Skeletal muscle cell (primary cell): ENCODE results near the gene CPXM1.

Source experiments
- DNase-seq: peaks from one replicate; pipeline ENCODE4 v3.0.0-alpha.2; 2010; ENCODE audit warnings: low read depth
- H3K4me3 ChIP-seq: 2 replicates; pipeline ENCODE4 v1.5.1; 2011; ENCODE audit warnings: low read depth, mild to moderate bottlenecking, control low read depth, low read length, moderate library complexity

CPXM1 gene

DNA sequence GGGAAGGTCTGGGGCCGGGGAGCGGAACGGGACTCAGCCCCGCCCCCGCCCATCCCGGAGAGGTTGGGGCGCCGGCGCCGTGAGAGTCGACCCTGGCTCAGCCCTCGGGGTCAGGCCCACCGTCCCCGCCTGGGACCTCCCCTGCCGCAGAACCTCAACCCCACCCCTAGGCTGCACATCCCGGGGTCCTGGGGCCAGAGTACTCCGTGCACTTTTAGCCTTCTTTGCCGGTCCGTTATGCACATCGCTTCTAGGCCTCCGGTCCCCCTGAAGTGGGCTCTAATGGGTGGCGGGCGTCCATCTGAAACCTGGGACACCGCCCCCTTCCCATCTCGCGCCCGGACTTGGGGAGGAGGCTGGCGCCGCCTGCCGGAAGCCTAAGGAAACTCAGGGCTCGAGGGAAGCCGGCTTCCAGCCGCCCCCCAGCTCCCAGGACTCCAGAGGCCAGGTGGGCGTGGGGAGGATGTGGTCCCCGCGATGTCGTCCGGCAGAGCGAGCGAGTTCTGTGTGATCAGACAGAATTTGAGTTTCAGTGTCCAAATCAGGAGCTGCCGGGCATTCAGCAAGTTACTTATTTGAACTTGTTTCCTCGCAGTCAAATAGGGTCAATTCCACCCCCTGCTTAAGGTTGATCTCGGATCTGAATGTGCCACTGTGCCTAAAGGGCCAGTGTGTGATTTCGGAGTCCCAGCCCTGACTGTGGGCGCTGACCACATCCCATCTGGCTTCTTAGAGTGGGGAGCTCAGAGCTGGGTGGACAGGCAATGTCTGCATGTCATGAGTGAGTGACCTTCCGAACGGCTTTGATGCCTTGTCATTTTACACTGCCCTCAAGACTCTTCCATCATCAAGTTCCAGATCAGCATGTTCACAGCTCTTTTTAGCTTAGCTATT lies 47.6 kb downstream of the CPXM1 start:
- DNase-seq: no peak
- H3K4me3 ChIP-seq: peak overlapping the region; percentile 46

DNA sequence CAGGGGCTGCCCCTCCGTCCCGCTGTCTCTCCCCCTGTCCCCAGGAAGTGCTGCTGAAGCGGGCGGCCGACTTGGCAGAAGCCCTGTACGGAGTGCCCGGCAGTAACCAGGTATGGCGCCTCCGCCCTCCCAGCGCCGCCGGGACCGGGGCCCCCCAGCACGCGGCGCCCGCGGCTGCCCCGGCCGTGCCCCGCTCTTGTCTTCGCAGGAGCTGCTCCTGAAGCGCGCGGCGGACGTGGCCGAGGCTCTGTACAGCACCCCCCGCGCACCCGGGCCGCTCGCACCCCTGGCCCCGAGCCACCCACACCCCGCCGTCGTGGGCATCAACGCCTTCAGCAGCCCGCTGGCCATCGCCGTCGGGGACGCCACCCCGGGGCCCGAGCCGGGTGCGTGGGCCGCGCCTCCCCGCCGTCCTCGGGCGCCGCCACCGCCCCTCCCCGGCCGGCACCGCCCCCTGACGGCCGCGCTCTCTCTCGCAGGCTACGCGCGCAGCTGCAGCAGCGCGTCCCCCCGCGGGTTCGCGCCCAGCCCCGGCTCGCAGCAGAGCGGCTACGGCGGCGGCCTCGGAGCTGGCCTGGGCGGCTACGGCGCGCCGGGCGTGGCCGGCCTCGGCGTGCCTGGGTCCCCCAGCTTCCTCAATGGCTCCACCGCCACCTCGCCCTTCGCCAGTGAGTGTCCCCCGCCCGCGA lies 48.4 kb downstream of the CPXM1 start:
- H3K4me3 ChIP-seq: peak overlapping the region; percentile 46
- no peak for DNase-seq

DNA sequence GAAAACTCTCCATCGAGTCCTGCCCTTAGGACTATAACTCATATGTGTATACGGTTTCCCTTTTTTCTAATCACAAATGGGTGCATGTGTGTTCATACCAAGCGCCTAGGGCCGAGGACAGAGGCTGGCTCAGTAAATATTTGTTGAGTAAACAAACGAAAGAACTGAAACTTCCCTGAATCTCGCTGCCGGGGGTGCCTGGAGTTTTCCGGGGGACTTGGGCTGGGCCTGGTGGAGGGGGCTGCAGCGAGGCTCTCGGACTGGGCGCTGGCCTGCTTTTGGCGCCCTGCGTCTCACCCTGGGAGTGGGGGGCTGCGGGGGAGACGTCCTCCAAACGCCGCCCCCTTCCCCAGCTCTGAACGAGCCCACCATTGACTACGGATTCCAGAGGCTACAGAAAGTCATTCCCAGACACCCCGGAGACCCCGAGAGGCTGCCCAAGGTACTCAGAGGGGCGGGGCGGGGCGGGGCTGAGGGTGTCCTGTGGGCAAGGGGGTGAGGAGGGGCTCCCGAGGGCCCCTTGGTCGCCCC lies 49.0 kb downstream of the CPXM1 start:
- DNase-seq: no peak
- H3K4me3 ChIP-seq: peak overlapping the region; percentile 25

DNA sequence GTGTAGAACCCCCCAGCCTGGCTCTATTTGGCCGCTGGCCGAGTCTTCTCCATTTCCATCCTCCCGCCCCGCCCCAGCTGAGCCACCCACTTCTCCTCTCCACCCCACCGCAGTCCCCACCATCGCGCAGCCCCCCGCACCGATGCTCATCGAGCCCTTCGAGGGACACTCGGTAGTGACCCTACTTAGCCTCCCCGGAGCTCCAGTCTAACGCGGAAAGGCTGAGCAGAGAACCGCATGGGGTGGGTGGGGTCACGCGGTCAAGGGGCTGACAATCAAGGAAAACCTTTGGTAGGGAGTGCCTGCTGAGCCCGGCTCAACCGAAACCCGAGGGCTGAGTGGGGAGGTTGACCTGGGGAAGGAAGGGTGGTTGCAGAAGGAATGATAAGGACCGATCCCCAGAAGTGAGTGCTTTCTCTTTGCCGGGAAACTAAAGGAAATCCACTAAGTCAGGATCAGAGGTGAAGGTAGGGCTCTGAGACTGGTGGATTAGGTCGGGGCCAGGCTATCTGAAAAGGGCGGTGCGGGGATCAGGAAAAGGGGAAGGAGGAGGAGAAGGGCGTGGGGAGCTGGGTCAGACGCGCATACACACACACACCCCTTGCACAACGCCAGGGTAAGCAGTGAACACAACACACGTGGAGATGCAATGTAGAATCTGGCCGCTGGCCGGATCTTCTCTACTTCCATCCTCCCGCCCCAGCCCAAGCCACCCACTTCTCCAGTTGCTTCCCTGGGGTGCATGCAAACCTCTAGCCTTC lies 49.8 kb downstream of the CPXM1 start:
- DNase-seq: no peak
- H3K4me3 ChIP-seq: no peak overlapping the region

DNA sequence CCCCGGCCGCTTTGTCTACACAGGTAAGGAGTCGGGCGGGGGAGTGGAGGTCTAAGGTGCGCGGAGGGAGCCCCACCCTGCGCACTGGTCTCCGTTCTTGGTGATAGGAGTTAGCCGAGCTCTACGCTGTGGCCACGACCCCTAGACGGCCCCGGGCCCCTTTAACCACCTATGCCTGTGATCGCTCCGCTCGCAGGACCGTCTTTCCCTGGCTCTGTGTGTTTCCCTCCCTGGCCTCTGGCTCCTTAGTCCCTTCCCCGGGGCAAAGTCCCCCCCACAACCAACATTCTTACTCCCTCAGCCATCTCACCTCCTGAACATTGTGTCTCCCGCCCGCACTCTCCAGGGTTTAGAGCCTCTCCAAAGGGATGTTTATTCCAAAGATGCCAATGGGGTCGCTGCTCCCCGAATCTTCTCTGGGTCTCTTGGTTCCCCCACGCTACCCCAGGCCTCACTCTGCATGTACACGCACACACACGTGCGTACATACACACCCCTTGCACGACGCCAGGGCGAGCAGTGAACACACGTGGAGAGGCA lies 50.4 kb downstream of the CPXM1 start:
- DNase-seq: no peak

DNA sequence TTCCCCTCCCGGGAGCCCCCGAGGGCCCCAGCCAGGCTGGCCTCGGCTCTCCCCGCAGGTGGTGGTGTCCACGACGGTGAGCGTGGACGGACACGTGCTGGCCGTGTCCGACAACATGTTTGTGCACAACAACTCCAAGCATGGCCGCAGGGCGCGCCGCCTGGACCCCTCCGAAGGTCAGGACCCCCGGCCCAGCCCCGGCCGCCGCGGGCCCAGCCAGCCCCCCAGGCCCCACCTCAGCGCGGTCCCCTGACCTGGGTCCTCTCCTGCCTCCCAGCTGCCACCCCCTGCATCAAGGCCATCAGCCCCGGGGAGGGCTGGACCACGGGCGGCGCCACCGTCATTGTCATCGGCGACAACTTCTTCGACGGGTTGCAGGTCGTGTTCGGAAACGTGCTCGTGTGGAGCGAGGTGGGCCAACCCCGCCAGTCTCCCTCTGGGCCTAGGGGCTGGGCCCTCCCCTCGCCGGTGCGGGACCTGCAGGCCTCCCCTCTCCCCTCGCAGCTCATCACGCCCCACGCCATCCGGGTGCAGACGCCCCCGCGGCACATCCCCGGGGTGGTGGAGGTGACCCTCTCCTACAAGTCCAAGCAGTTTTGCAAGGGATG lies 51.0 kb downstream of the CPXM1 start:
- no peak overlapping the region for H3K4me3 ChIP-seq
- no peak for DNase-seq

More for the DNA sequence above, 50.4 kb downstream of the CPXM1 start:
- H3K4me3 ChIP-seq: no peak overlapping the region

DNA sequence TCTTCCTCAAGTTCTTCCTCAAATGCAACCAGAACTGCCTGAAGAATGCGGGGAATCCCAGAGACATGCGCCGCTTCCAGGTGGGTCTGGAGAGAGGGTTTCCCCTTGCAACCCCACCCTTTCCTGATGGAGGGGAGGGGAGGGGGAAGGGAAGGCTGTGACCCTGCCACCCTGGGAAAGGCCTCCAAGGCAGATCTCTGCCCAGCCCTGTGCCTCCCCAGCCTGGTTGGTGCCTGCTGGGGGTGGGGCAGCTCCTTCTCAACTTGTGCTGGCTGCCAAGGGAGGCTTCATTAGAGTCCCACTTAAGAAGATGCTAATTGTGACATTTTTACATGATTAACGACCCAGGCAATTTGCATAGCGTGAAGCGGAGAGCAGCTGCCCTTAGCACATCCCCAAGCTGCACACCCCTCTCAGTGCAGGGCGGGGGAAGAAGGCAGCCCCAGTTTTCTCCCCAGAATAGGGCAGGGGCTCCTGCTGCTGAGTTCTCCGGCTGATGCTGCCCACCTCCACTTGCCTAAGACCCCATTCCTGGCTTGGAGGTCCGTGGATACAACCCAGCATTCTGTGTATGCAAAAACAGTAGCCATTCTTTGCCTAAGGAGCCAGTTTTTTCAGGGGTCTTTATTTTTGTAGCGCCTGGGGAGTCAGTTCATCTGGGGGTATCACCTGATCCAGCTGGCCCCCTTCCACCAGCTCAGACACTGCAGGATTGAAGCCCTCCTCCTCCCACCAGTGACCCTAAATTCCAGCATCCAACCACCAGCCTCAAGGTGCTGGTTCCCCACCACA lies 51.7 kb downstream of the CPXM1 start:
- no peak for DNase-seq
- H3K4me3 ChIP-seq: no peak overlapping the region

DNA sequence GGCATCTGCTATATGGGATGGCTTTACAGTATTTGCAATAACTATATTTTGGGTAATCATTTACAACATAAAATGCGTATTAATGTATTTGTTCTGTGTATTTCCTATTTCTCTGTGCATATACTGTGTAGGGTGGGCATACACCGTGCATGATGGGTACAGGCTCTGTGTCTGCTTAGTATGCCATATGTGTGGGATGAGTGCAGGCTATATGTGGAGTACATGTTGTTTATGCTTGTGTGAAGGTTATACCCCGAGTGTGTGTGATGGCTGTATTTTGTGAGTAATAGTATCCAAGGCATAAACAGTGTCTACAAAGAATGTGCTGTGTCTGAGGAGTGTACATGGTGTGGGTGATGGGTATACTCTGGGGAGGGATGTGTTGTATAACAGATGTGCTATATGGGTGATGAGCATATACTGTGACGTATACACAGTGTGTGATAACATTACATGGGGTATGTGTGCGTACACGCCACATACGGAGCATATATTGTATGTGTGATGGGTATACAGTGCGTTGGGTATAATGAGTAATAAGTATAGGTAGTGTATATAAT lies 52.7 kb downstream of the CPXM1 start:
- H3K4me3 ChIP-seq: no peak overlapping the region
- DNase-seq: no peak

DNA sequence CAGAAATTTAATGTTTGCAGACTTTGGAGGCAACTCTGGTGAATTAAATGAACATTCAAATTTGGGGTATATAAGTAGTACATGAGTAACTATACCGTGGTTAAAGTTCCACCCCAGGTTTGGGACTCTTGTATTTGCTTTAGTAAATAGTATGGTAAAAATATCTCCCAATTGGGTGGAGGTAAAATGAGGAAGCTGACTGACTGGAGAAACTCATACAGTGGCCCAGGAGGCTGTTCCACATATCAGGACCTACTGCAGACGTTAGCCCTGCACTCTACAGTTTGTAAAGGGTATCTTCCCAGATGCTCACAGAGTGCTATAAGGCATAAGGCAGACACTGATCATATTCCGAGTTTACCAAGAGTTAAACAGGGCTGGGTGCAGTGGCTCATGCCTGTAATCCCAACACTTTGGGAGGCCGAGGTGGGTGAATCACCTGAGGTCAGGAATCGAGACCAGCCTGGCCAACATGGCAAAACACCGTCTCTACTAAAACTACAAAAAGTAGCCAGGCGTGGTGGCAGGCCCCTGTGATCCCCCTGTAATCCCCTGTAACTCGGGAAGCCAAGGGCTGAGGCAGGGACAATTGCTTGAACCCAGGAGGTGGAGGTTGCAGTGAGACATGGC lies 53.7 kb downstream of the CPXM1 start:
- DNase-seq: no peak
- no peak overlapping the region for H3K4me3 ChIP-seq

DNA sequence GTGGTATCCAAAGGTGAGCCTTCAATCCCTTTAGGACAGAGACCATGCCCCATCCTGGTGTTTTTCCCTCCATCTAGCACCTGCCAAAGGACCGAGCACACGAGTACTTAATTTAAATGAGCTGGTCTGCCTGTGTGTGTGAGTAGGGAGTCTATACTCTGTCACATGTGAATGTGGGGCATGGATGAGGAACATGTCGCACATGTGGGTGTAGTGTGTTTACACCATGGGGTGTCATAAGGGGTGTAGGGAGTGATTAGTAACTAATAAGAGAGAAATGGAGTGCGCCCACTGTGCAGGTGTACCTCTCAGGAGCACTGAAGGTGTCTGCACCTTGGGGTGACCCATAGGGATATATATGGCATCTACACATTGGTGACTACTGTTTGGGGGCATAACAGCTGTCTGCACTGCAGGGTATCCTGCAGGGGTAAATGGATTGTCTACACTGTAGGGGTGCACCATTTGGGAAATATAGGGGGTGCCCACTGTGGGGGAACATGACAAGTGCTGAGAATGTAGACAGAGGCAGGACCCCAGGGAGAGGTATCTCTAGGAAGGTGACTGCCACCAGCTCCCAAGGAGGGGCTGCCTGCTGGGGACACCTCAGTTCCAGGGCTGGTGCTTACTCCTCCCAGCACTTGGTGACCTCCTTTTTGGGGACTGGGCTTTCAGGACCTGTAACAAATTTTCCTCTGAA lies 54.3 kb downstream of the CPXM1 start:
- H3K4me3 ChIP-seq: no peak overlapping the region
- no peak for DNase-seq

DNA sequence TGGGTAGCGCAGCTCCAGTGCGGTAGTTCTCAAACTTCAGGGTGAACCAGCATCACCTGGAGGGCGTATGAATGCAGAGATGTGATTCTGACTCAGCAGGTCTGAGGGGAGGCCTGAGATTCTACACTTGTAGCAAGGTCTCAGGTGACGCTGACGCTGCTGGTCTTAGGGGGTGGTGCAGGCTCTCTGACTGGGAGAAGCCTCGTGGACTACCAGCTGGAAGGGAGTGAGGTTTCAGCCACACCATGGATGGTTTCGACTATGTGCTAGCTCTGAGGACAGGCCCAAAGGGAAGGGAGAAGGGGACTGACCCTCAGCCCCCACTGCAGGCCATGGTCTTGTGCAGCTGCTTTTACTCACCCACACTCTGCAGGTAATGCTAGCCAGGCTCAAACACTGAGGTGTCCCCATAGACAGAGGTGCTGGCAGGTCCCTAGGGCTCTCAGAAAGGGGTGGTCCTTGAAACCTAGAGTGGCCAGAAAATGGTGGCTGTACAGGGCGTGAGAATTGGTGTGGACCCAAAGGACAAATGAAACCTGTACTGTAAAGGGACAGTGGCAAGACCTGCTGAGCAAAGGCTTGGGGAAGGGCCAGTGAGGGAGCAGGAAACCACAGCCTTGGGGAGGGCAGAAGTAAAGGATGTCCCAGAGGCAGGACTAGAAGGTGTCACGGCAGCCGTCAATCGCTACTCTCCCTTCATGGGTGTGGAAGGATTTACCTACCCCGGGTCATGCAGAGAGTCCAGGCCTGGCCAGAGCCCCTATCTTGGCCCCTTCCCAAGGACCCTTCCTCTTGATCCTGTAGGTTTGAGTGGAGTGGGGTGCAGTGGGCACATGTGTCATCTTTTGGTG lies 55.1 kb downstream of the CPXM1 start:
- H3K4me3 ChIP-seq: no peak overlapping the region
- no peak for DNase-seq
